GM12878 (cell line): ENCODE measurements around the gene GTF2F2. TPM values are rescaled to one million over a fixed set of nuclear protein-coding genes. Genes with fewer than 3 reads are reported as not detected.

Source experiments
- ATAC-seq: fragments of 200-7000 bp; cut with Tn5 transposase; 3 replicates; pipeline ENCODE4 v1.9.1; 2020; ENCODE audit warnings: mild to moderate bottlenecking, moderate library complexity
- BruUV-seq: library from RNA; stranded (reverse); fragments of 400-500 nt; replicated peaks from 2 replicates; lab custom pipeline; 2021; lab: Mats Ljungman, UMichigan
- CTCF ChIA-PET: fragments of 300-600 bp; sonication (Branson Sonifier 250); formaldehyde crosslinking; extraction: SDS; loops from one replicate; lab custom pipeline; 2021; ENCODE audit warnings: inconsistent platforms; lab: Yijun Ruan, JAX
- POLR2A ChIA-PET: fragments of 350-600 bp; formaldehyde crosslinking; extraction: SDS; loops from one replicate; lab custom pipeline; 2021; ENCODE audit warnings: inconsistent platforms; lab: Charles Lee
- RAD21 ChIA-PET: fragments of 300-600 bp; sonication (Branson Sonifier 250); formaldehyde crosslinking; loops from one replicate; lab custom pipeline; 2023; ENCODE audit warnings: antibody characterized with exemption; ENCODE audit not compliant: unreplicated experiment; lab: Charles Lee
- SMC1A ChIA-PET: fragments of 300-600 bp; sonication (Branson Sonifier 250); formaldehyde crosslinking; loops from one replicate; lab custom pipeline; 2023; ENCODE audit not compliant: unreplicated experiment, uncharacterized antibody; lab: Charles Lee
- DNase-seq: peaks from one replicate; pipeline ENCODE4 v3.0.0-alpha.2; 2011; ENCODE audit warnings: low read depth, low spot score
- FAIRE-seq: peaks from 3 replicates; lab custom pipeline; 2011; peaks lifted over from hg19 to GRCh38; lab: Jason Lieb, UNC
- H2AFZ ChIP-seq: 2 replicates; pipeline ENCODE4 v1.6.0; 2011; ENCODE audit warnings: low read depth, low read length, control low read depth; ENCODE audit not compliant: control insufficient read depth
- H3K27ac ChIP-seq: 2 replicates; pipeline ENCODE4 v1.5.1; 2011; ENCODE audit warnings: control low read depth; ENCODE audit not compliant: control insufficient read depth, insufficient read depth
- H3K27me3 ChIP-seq, 2 experiments: replicated peaks in 1 of 2; 2 replicates each; pipeline versions ENCODE4 v1.6.0 to v1.6.1; 2011; ENCODE audit warnings: low read length in 1 of 2; ENCODE audit not compliant: control insufficient read depth in 2 of 2, insufficient read depth in 2 of 2
- H3K36me3 ChIP-seq, 2 experiments: 2 replicates each; pipeline ENCODE4 v1.5.1; 2011; ENCODE audit warnings: low read length in 1 of 2; ENCODE audit not compliant: control insufficient read depth in 2 of 2, insufficient read depth in 2 of 2
- H3K4me1 ChIP-seq: 2 replicates; pipeline ENCODE4 v1.6.1; 2011; ENCODE audit warnings: mild to moderate bottlenecking, low read length, moderate library complexity, mixed read lengths; ENCODE audit not compliant: control insufficient read depth, insufficient read depth
- H3K4me2 ChIP-seq: 2 replicates; pipeline ENCODE4 v1.6.0; 2011; ENCODE audit warnings: control low read depth; ENCODE audit not compliant: control insufficient read depth, insufficient read depth
- H3K4me3 ChIP-seq: fragments of 200-600 bp; sonication (generic); 2 replicates; pipeline ENCODE4 v1.5.1; 2016
- H3K79me2 ChIP-seq: 2 replicates; pipeline ENCODE4 v1.6.0; 2011; ENCODE audit warnings: low read length; ENCODE audit not compliant: control insufficient read depth, insufficient read depth
- H3K9ac ChIP-seq: 2 replicates; pipeline ENCODE4 v1.8.0; 2011; ENCODE audit warnings: low read length, control low read depth, mixed read lengths; ENCODE audit not compliant: control insufficient read depth, insufficient read depth
- H3K9me3 ChIP-seq: replicated peaks from 3 replicates; pipeline ENCODE4 v1.5.1; 2011; ENCODE audit warnings: mild to moderate bottlenecking, low read length; ENCODE audit not compliant: control insufficient read depth, insufficient read depth
- H4K20me1 ChIP-seq: 2 replicates; pipeline ENCODE4 v1.6.0; 2011; ENCODE audit not compliant: control insufficient read depth, insufficient read depth
- ATF7 ChIP-seq: fragments of 450-650 bp; IDR thresholded peaks from 2 replicates; pipeline ENCODE4 v1.6.1; 2016; ENCODE audit warnings: low read depth, mild to moderate bottlenecking
- CEBPB ChIP-seq, 2 experiments: fragments of 150-350 bp in 1 of 2; IDR thresholded peaks; 2 replicates each; pipeline ENCODE4 v1.6.1; 2012 to 2014; ENCODE audit warnings: low read depth in 2 of 2, low read length in 2 of 2, borderline replicate concordance in 1 of 2, inconsistent platforms in 1 of 2
- EGR1 ChIP-seq, 2 experiments: IDR thresholded peaks; 1 replicate in 1 of 2; 2 replicates in 1 of 2; pipeline ENCODE4 v1.6.1; 2011 to 2012; ENCODE audit warnings: low read depth in 2 of 2, low read length in 2 of 2, borderline replicate concordance in 1 of 2, mild to moderate bottlenecking in 1 of 2, moderate library complexity in 1 of 2
- JUND ChIP-seq: IDR thresholded peaks from 2 replicates; pipeline ENCODE4 v1.6.1; 2012; ENCODE audit warnings: low read depth, mild to moderate bottlenecking, low read length, improper control_type of control experiment, moderate library complexity
- MAX ChIP-seq: IDR thresholded peaks from 2 replicates; pipeline ENCODE4 v1.6.1; 2012; ENCODE audit warnings: low read depth, low read length, improper control_type of control experiment
- MEF2A ChIP-seq: IDR thresholded peaks from 2 replicates; pipeline ENCODE4 v1.6.1; 2011; ENCODE audit warnings: low read depth, mild to moderate bottlenecking, low read length, moderate library complexity; ENCODE audit not compliant: insufficient read depth
- MYC ChIP-seq: IDR thresholded peaks from 2 replicates; pipeline ENCODE4 v1.6.1; 2011; ENCODE audit warnings: mild to moderate bottlenecking, low read length, moderate library complexity, inconsistent platforms; ENCODE audit not compliant: insufficient read depth, insufficient replicate concordance, insufficient read length, severe bottlenecking
- NFIC ChIP-seq: IDR thresholded peaks from 2 replicates; pipeline ENCODE4 v1.6.1; 2012; ENCODE audit warnings: low read depth, mild to moderate bottlenecking, inconsistent platforms, low read length, moderate library complexity
- NR2C1 ChIP-seq: fragments of 450-650 bp; IDR thresholded peaks from 2 replicates; pipeline ENCODE4 v1.6.1; 2017; ENCODE audit warnings: antibody characterized with exemption, mild to moderate bottlenecking, moderate library complexity
- POLR2AphosphoS2 ChIP-seq: IDR thresholded peaks from 2 replicates; pipeline ENCODE4 v1.6.1; 2011; ENCODE audit warnings: low read depth, mild to moderate bottlenecking, low read length, improper control_type of control experiment, moderate library complexity
- POLR2AphosphoS5 ChIP-seq: IDR thresholded peaks from 2 replicates; pipeline ENCODE4 v1.6.1; 2011; ENCODE audit warnings: mild to moderate bottlenecking, low read length, inconsistent platforms
- RELA ChIP-seq: fragments of 450-650 bp; IDR thresholded peaks from 2 replicates; pipeline ENCODE4 v1.8.0; 2014; ENCODE audit warnings: borderline replicate concordance; ENCODE audit not compliant: partially characterized antibody
- SMC3 ChIP-seq: IDR thresholded peaks from 2 replicates; pipeline ENCODE4 v1.6.1; 2011; ENCODE audit warnings: low read length, improper control_type of control experiment, borderline replicate concordance
- SUZ12 ChIP-seq: fragments of 200-600 bp; sonication (generic); IDR thresholded peaks from one replicate; pipeline ENCODE4 v1.6.1; 2018; ENCODE audit warnings: antibody characterized with exemption, mild to moderate bottlenecking; ENCODE audit not compliant: unreplicated experiment
- TARDBP ChIP-seq: IDR thresholded peaks from 2 replicates; pipeline ENCODE4 v1.6.1; 2016; ENCODE audit warnings: borderline replicate concordance
- TCF3 ChIP-seq: IDR thresholded peaks from 2 replicates; pipeline ENCODE4 v1.6.1; 2012; ENCODE audit warnings: low read depth, mild to moderate bottlenecking, low read length, borderline replicate concordance; ENCODE audit not compliant: insufficient read depth
- USF2 ChIP-seq: IDR thresholded peaks from 2 replicates; pipeline ENCODE4 v1.6.1; 2011; ENCODE audit warnings: low read depth, low read length, improper control_type of control experiment, borderline replicate concordance
- WGBS: methylation state at CpG from one replicate; pipeline ENCODE4 v1.1.6; 2016; ENCODE audit warnings: low lambda C conversion rate; ENCODE audit not compliant: insufficient replicate concordance, insufficient coverage; ENCODE audit errors: missing lambda C conversion rate; 5-methylcytosine and 5-hydroxymethylcytosine counted together
- in situ Hi-C: fragments of 300-500 bp; cut with MboI; formaldehyde crosslinking; loops from 9 replicates; pipeline ENCODE4 v1.14.3; 2018; ENCODE audit warnings: mixed read lengths
- intact Hi-C: fragments of 100-400 bp; cut with micrococcal nuclease; formaldehyde crosslinking; loops from one replicate; pipeline ENCODE4 v1.14.2; 2022; ENCODE audit not compliant: unreplicated experiment
- polyA plus RNA-seq, 11 experiments: library from polyadenylated mRNA; depleted of rRNA in 4 of 11; unstranded in 6 of 11; stranded (reverse) in 5 of 11; fragments of >200 nt; fragmentation: Nextera tagmentation in 4 of 11; fragmentation: Illumina TruSeq in 1 of 11; extraction: Ambion mirVana in 4 of 11; extraction: Trizol in 1 of 11; gene quantifications; 1 replicate in 1 of 11; 2 replicates in 10 of 11; pipeline versions ENCODE4 v1.2.1 to v1.2.3, GENCODE V29; 2011 to 2016; ENCODE audit warnings: inconsistent platforms in 2 of 11, missing spikeins in 2 of 11, low read depth in 1 of 11
- total RNA-seq, 4 experiments: library from RNA; depleted of rRNA in 3 of 4; stranded (reverse); fragments of >200 nt in 3 of 4; fragmentation: Illumina TruSeq in 1 of 4; extraction: Trizol in 1 of 4; gene quantifications; 2 replicates each; pipeline versions ENCODE4 v1.2.1 to v1.2.3, GENCODE V29; 2013 to 2021
- TF ChIP-seq, protein P1 (sequence below): fragments of 450-650 bp; IDR thresholded peaks from 2 replicates; pipeline ENCODE4 v1.6.1; 2016; ENCODE audit warnings: mild to moderate bottlenecking

GTF2F2 gene
- total and polyA plus RNA-seq, 10 of the 15 experiments (the other 5 are each of a cell fraction or from before 2014, with no cell fraction given): 14.5 to 30.8 (median 22.6) TPM

- TF ChIP-seq CEBPB (IDR thresholded peaks at IDR 0.05; ENCODE audit: borderline replicate concordance in 1 of 2, low read depth in 2 of 2, low read length in 2 of 2): no peak
- no peak for TF ChIP-seq SMC3
Observed at GRCh38 chr13:45256254-45256653, 135.9 kb downstream of the GTF2F2 start (continued).

DNA sequence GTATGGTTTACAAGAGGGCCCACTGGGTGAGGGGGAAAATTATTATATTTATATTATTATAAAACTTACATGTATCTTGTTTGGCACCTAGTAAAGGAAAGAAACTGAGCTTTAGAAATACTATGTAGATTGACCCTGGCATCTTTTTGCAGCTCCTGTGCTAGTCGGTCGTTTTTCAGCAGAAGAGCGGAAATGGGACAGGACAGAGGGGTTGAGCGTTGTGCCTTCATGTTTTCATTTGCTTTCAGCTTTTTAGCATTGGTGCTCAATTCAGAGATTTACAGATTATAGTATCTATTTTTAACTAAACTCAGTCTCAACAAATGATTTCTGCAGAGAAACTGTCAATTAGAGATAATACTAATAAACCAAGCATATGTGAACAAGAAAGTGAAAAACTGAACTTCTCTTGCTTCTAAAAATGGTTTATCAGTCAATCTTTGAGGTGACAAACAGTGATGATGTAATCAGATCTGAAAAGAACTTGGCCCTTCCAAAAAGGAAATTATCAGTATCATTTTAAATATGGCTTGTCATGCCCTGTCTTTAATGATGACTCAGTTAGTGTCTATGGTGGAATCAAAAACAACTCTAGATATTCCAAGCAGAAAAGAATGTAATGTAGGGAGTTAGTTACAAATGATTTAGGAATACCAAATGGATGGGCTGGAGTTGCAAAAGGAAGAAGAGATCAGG lies 137.5 kb downstream of the GTF2F2 start:
- peaks cover 4% of the 10 kb centered on the region for H3K4me1 ChIP-seq
- no peak overlapping the region; the same call in 1 of the 2 replicates for H3K4me2 ChIP-seq
- no peaks in the 10 kb centered on the region for H3K79me2 ChIP-seq
- peak; percentile 72 for ATAC-seq
- BruUV-seq: no TSS peak
- ChIA-PET CTCF (interaction anchor here (0.6 to 1.3 kb wide), 5 partner anchors 9 to 234 kb away, joined by 3 read pairs; no protein-coding TSS in a partner anchor), RAD21 (interaction anchor here (1.2 kb wide), 1 partner anchor 211 kb away, joined by 3 read pairs; no protein-coding TSS in a partner anchor), POLR2A (no interaction called here), SMC1A (interaction anchor here (0.9 to 1.9 kb wide), 5 partner anchors 11 to 211 kb away, joined by 3 to 6 read pairs (median 4); no protein-coding TSS in a partner anchor)
- H3K4me3 ChIP-seq: no peak overlapping the region
- H3K36me3 ChIP-seq: no peaks in the 10 kb centered on the region; a peak in 1 of 4 replicates
- in situ Hi-C loops: no loop called here
- intact Hi-C loops: no loop called here
- H4K20me1 ChIP-seq: no peaks in the 10 kb centered on the region
- H3K27me3 ChIP-seq: no peaks in the 10 kb centered on the region
- peak; percentile 61 for FAIRE-seq
- no peak for DNase-seq
- no peak overlapping the region for H3K27ac ChIP-seq
- WGBS: 94% methylated on average over 4 of the region's 4 CpGs
- no peak overlapping the region for H3K9ac ChIP-seq
- H2AFZ ChIP-seq: no peak overlapping the region
- no peaks in the 10 kb centered on the region for H3K9me3 ChIP-seq
- TF ChIP-seq POLR2AphosphoS2: no peak
- TF ChIP-seq SUZ12: no peak
- no peak for TF ChIP-seq POLR2AphosphoS5
- peak; percentile 48; the same call in 1 of the 2 replicates for TF ChIP-seq NFIC
- 0 out of 2 replicates have a peak, but pooled peaks have one; percentile 49 for TF ChIP-seq MEF2A
- no peak for TF ChIP-seq MAX
- TF ChIP-seq JUND: no peak
- TF ChIP-seq EGR1 (IDR thresholded peaks at IDR 0.05; ENCODE audit: borderline replicate concordance in 1 of 2, low read depth in 2 of 2, low read length in 2 of 2): no peak
- no peak for TF ChIP-seq MYC
- TF ChIP-seq USF2: no peak
- no peak for TF ChIP-seq NR2C1
- no peak for TF ChIP-seq RELA
- TF ChIP-seq ATF7: peak; percentile 81
- TF ChIP-seq, protein P1, sequence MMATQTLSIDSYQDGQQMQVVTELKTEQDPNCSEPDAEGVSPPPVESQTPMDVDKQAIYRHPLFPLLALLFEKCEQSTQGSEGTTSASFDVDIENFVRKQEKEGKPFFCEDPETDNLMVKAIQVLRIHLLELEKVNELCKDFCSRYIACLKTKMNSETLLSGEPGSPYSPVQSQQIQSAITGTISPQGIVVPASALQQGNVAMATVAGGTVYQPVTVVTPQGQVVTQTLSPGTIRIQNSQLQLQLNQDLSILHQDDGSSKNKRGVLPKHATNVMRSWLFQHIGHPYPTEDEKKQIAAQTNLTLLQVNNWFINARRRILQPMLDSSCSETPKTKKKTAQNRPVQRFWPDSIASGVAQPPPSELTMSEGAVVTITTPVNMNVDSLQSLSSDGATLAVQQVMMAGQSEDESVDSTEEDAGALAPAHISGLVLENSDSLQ: 0 out of 2 replicates have a peak, but pooled peaks have one; percentile 20
- TF ChIP-seq TCF3: no peak
- no peak for TF ChIP-seq TARDBP
